ENCODE measurements around the gene CLINT1. TPM values are rescaled to one million over a fixed set of nuclear protein-coding genes. Genes with fewer than 3 reads are reported as not detected.

Gene CLINT1
- total RNA-seq, 1 experiment from 2014 or later = 79.6 TPM

DNA sequence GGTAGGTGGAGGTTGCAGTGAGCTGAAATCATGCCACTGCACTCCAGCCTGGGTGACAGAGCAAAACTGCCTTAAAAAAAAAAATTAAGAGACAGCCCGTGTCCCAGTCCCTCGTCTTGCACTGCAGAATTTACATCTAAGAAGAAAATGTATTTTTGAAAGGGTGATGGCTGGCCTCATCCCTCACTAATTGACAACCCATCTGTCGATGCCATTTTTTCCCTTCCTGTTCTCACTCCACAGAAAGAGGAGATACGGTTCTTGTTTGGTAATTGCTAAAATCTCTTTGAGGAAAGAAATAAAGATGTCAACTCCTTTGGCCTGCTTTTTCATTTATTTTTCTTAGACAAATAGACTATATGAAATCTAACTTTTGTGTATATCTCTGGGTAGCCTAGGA lies 117.8 kb downstream of the CLINT1 start (continued):
- TF ChIP-seq, protein P1, sequence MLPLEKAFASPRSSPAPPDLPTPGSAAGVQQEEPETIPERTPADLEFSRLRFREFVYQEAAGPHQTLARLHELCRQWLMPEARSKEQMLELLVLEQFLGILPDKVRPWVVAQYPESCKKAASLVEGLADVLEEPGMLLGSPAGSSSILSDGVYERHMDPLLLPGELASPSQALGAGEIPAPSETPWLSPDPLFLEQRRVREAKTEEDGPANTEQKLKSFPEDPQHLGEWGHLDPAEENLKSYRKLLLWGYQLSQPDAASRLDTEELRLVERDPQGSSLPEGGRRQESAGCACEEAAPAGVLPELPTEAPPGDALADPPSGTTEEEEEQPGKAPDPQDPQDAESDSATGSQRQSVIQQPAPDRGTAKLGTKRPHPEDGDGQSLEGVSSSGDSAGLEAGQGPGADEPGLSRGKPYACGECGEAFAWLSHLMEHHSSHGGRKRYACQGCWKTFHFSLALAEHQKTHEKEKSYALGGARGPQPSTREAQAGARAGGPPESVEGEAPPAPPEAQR (CRISPR knock-in tag; IDR thresholded peaks at IDR 0.05) = no peak
- TF ChIP-seq, protein P2, sequence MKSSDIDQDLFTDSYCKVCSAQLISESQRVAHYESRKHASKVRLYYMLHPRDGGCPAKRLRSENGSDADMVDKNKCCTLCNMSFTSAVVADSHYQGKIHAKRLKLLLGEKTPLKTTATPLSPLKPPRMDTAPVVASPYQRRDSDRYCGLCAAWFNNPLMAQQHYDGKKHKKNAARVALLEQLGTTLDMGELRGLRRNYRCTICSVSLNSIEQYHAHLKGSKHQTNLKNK (CRISPR knock-in tag; IDR thresholded peaks at IDR 0.05) = no peak
- TF ChIP-seq GABPB1 (CRISPR knock-in tag; IDR thresholded peaks at IDR 0.05) (no peak), ELF4 (CRISPR knock-in tag; IDR thresholded peaks at IDR 0.05; ENCODE audit: low read depth) (no peak), ETV6 (CRISPR knock-in tag; IDR thresholded peaks at IDR 0.05) (no peak), ZNF219 (CRISPR knock-in tag; IDR thresholded peaks at IDR 0.05; ENCODE audit: borderline replicate concordance) (no peak), NFE2L1 (CRISPR knock-in tag; IDR thresholded peaks at IDR 0.05) (no peak), MYBL2 (CRISPR knock-in tag; IDR thresholded peaks at IDR 0.05) (no peak)
- TF ChIP-seq, protein P3, sequence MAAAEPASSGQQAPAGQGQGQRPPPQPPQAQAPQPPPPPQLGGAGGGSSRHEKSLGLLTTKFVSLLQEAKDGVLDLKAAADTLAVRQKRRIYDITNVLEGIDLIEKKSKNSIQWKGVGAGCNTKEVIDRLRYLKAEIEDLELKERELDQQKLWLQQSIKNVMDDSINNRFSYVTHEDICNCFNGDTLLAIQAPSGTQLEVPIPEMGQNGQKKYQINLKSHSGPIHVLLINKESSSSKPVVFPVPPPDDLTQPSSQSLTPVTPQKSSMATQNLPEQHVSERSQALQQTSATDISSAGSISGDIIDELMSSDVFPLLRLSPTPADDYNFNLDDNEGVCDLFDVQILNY (CRISPR knock-in tag; IDR thresholded peaks at IDR 0.05) = no peak
- TF ChIP-seq, protein P4, sequence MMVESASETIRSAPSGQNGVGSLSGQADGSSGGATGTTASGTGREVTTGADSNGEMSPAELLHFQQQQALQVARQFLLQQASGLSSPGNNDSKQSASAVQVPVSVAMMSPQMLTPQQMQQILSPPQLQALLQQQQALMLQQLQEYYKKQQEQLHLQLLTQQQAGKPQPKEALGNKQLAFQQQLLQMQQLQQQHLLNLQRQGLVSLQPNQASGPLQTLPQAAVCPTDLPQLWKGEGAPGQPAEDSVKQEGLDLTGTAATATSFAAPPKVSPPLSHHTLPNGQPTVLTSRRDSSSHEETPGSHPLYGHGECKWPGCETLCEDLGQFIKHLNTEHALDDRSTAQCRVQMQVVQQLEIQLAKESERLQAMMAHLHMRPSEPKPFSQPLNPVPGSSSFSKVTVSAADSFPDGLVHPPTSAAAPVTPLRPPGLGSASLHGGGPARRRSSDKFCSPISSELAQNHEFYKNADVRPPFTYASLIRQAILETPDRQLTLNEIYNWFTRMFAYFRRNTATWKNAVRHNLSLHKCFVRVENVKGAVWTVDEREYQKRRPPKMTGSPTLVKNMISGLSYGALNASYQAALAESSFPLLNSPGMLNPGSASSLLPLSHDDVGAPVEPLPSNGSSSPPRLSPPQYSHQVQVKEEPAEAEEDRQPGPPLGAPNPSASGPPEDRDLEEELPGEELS (CRISPR knock-in tag; IDR thresholded peaks at IDR 0.05) = no peak
- TF ChIP-seq, protein P5, sequence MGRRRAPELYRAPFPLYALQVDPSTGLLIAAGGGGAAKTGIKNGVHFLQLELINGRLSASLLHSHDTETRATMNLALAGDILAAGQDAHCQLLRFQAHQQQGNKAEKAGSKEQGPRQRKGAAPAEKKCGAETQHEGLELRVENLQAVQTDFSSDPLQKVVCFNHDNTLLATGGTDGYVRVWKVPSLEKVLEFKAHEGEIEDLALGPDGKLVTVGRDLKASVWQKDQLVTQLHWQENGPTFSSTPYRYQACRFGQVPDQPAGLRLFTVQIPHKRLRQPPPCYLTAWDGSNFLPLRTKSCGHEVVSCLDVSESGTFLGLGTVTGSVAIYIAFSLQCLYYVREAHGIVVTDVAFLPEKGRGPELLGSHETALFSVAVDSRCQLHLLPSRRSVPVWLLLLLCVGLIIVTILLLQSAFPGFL (CRISPR knock-in tag; IDR thresholded peaks at IDR 0.05; ENCODE audit: borderline replicate concordance) = no peak

DNA sequence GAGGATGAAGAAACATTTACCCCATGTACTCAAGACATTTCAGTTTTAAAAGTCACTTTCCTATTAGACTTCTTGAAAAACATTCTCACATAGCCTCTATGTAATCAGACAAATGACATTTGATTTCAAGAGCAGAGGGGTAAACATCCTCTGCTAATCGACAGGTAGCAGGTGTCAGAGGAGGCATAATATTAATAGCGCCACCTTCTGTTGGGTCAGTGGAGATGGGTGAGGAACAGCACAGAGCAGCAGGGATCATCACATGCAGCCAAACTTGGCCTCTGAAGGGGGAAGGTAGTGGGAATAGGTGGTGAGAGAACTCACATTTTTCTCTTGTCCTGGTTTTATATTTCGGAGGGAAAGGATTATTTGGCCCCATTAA lies 118.7 kb downstream of the CLINT1 start:
- peaks cover 36% of the 10 kb centered on the region for H3K36me3 Mint-ChIP-seq
- H3K27ac Mint-ChIP-seq = 0 out of 2 replicates have a peak overlapping the region, but pooled peaks have one; percentile 13

More for the DNA sequence above, 118.7 kb downstream of the CLINT1 start:
- peaks cover 6% of the 10 kb centered on the region; the same call in 1 of the 2 replicates for H3K9me3 Mint-ChIP-seq
- peak; percentile 27 for DNase-seq (ENCODE audit: low spot score)
- peaks cover 15% of the 10 kb centered on the region for H3K27me3 Mint-ChIP-seq (ENCODE audit: low read depth)
- peaks cover 6% of the 10 kb centered on the region for H3K4me1 Mint-ChIP-seq
- TF ChIP-seq, protein P6, sequence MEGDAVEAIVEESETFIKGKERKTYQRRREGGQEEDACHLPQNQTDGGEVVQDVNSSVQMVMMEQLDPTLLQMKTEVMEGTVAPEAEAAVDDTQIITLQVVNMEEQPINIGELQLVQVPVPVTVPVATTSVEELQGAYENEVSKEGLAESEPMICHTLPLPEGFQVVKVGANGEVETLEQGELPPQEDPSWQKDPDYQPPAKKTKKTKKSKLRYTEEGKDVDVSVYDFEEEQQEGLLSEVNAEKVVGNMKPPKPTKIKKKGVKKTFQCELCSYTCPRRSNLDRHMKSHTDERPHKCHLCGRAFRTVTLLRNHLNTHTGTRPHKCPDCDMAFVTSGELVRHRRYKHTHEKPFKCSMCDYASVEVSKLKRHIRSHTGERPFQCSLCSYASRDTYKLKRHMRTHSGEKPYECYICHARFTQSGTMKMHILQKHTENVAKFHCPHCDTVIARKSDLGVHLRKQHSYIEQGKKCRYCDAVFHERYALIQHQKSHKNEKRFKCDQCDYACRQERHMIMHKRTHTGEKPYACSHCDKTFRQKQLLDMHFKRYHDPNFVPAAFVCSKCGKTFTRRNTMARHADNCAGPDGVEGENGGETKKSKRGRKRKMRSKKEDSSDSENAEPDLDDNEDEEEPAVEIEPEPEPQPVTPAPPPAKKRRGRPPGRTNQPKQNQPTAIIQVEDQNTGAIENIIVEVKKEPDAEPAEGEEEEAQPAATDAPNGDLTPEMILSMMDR (IDR thresholded peaks at IDR 0.05) = peak; percentile 39; the same call in 1 of the 2 replicates
- TF ChIP-seq FOXK1 (CRISPR knock-in tag; IDR thresholded peaks at IDR 0.05) = no peak
- TF ChIP-seq, protein P7, sequence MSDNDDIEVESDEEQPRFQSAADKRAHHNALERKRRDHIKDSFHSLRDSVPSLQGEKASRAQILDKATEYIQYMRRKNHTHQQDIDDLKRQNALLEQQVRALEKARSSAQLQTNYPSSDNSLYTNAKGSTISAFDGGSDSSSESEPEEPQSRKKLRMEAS (CRISPR knock-in tag; IDR thresholded peaks at IDR 0.05) = 0 out of 2 replicates have a peak, but pooled peaks have one; percentile 22
- no peak overlapping the region for H3K4me3 Mint-ChIP-seq
- ChIA-PET POLR2A (no interaction called here), CTCF (interaction anchor here (0.6 kb wide), 1 partner anchor 475 kb away, joined by 4 read pairs; no protein-coding TSS in a partner anchor)
- peak; percentile 45 for ATAC-seq

Measured in WTC11 (cell line).